AG08395 (cell line): ENCODE measurements around the gene ABLIM3.

Experiments used
- DNase-seq: peaks from one replicate; pipeline ENCODE4 v3.0.0; 2012; ENCODE audit warnings: mixed read lengths, low spot score

Gene ABLIM3

DNA sequence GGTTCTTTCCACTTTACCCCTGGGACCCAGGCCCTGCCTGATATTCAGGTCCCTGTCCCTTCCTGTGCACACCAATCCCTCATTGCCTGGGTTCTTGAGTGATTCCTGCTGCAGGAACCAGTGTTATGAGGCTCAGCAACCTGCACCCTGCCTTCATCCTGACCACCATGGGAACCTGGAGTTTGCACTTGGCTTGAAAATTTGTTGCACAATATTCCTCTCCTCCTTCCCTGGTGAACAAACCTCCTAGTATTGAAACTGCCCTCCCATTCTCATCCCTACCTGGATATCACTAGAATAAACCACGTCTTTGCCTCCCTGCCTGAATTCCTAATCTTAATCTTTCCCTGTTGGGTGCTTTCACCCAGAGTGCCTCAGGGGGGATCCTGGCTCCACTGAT, 78.3 kb downstream of the ABLIM3 start:
- no peak for DNase-seq

DNA sequence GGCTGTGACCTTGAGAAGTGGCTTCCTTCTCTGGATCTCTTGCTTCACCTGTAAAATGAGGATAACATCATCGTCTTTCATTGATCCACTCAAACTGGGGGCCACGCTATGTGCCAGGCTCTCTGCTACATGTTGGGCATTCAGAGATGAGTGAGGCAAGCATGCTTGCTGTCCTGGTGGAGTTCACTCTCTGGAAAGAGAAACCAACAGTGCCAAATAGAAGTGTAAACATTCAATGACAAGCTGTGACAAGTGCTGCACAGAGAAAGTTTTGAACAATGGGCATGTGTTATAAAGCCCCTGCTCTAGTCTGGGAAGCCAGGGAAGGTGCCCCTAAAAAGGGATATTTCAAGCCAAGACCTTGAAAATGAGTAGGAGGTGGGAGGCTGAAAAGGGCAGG, 79.5 kb downstream of the ABLIM3 start:
- DNase-seq: no peak

DNA sequence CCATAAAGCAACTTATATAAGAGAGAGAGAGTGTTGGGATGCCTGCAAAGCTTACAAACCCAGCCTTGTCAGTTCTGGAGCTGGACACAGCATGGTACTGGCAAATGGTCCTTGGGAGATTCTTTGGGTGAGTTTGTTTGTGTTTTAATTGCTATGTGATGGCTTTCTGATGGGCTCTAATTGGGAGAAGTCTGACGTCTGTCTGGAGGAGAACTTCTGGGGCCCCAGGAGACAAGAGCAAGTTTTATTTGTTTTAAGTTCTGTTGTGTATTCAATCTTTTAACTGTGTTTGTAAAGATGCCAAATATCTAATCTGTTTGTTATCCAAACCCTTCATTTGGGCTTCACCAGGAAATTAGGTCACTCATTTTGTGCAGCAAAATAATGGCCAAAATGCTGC, 80.0 kb downstream of the ABLIM3 start:
- peak; percentile 25 for DNase-seq

DNA sequence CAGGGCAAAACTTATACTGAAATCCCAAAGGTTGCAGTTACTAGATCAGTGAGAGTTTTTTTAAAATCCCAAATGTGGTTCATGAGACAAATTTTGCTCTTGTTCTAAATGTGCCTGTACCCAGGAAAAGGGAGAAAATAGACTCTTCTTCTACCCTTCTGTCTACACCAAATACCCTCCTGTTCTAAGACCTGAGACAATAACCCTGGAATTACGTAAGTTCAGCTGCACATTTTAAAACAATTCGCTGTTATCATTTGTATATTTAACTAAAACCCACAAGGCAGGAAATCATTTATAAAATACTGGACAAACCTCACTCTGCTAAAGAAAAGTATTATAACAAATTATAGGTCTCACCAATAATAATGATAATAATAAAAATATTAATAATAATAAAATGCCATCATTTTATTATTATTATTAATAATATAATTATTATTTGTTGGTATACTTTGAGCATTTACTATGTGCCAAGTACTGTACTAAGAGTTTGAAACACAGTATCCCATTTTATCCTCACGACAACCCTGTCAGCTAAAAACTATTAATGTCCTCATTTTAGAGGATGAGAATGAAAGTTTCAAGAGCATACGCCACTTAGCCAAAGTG, 80.5 kb downstream of the ABLIM3 start:
- DNase-seq: no peak

DNA sequence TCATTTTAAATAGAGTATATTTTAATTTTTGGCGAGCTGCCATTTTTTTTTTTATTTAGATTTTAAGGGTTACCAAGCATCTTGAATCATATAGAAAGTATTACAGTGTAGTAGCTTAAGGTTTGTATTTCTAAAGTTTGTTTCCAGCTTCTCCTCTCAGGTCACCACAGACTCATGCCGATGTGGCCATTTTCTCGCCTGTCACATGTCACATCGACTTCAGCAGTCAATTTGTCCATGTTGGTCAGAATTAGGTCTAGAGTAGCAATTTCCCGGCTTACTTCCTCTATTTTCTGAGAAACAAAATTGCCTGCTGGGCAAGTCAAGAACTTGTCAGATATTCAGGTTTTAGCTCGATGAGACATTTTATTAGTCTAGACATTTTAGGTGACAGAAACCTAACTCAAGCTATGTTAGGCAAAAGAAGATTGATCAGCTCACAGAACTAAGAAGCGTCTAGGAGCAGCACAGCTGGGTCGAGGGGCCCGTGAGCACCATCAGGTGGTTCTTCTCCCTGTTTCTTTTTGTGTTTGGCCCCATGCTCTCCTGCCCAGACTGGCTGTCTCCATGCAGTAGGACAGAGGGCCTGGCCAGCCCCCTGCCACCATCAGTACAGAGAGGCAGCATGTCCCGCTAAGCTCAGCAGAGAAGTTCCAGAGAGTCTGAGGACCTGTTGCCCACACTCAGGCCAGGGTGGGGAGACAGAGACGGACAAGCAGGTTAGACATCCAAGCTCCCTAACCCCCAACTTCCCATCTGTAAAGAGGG, 82.0 kb downstream of the ABLIM3 start:
- DNase-seq: no peak

DNA sequence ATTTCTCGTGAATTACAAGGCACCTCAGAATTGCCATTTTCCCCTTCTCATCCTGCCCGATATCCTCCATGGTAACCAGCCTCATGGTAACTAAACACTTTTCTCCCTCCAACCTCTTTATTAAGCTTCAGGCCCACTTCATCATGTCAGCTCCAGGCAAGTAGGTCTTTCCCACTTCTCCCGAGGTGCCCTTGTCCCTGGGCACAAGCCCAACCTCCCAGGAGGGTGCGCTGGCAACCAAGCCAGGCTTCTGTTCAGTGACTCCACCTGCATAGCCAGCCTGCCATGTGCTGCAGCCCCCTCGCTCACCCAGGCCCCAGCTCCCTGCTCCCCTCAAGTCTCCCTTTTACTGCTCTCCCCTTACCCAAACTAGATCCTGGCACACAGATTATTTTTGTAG, 83.0 kb downstream of the ABLIM3 start:
- no peak for DNase-seq

DNA sequence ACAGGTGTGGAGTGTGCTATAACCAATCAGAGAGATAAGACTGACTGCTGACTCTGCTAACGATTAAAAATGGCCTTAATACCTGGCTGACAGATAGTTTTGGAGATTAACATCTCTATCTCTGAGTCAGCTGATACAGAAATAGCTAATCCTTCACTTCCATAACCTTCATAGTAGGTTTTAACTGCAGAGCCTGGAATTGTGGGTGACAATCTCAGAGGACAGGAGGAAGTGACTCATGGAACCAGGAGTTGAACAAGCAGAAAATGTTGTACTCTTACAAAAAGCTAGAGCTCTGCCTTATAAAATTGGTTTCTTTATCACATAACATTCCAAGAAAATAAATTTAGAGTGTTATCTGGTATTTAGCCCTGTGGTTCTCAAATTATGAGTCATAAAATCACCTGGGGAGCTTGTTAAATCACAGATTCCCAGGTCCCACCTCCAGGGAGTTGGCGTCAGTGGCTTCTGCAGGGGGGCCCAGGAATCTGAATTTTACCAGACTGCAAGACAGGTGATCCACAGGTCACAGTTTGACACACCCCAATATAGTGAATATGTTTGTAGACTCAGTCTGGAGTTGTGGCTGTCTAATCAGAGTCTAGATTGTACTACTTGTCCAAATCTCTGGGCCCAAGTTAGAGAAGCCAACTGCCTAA, 86.0 kb downstream of the ABLIM3 start:
- peak; percentile 56 for DNase-seq

DNA sequence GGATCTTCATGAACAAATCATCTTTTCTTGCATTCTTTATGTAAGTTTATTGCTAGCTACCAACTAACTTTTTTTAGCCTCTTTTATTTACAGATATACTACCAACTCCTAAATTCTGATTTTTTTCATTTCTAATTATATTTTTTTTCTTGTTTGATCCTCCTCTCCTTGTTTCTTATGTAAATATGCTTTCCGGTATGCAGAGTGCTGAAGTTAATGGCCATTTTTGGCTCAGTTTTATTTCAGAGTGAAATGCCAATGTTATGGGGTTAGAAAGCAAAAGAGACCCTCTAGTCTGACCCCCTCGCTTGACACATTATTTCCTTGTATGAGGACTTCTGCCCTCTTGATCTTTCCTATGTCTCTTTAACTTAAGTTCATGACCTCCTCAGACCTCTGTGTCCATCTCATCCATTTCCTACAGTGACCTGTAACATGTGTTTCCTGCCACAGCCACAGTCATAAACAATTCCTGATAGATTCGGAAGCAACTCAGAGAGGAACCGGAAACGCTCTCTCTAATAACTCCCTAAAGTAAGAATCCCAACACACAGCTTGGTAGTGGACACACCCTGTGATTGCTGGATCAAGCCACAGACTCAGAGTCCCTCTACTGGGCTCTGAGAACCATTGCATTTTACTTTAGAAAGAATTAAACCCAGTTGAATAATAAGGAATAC, 87.5 kb downstream of the ABLIM3 start:
- peak; percentile 92 for DNase-seq

DNA sequence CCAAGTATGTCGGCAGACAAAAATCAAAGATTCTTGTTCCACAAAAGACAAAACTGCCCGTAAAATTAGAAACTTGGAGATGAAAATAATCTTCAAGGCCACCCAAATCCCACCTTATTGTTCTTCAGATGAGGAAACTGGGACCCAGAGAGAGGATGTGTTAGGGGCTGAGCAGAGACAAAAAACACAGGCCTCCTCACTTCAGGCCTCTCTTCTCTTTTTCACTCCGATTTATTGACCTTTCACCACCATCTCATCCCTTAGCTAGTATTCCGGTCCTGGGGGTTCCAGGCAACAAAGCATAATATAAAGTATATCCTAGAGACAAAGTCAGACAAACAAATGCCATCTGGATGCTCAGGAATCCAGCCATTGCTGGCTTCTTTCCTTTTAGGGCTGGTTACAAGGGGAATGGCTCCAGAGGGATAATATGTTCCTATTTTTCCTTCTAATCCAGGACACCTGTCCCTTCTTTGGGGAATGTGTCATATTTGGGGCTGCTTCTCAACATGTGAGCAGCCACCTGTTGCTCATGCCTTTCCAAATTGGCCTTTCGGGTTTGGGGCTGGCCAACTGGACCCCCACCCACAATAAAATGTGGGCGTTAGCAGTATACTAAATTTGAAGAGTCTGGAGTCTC, 88.1 kb downstream of the ABLIM3 start:
- DNase-seq: no peak

DNA sequence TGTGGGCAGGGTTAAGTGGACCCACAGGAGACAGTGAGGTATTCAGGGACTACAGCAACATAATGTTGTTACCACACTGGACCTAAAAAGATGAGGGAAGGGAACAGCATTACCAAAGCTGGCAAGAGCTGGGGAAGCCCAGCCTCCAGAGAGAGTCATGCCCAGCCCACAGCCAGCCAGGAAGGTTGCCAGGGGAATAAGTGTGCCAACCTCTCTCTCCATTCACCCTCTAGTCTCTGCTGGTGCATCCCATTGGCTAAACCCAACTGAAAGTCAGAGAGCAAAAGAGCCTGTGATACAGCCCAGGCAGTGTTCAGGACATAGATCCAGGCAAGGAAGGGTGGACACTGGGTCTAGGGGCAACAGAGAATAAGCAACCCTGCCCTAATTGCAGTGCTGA, 94.5 kb downstream of the ABLIM3 start:
- no peak for DNase-seq

DNA sequence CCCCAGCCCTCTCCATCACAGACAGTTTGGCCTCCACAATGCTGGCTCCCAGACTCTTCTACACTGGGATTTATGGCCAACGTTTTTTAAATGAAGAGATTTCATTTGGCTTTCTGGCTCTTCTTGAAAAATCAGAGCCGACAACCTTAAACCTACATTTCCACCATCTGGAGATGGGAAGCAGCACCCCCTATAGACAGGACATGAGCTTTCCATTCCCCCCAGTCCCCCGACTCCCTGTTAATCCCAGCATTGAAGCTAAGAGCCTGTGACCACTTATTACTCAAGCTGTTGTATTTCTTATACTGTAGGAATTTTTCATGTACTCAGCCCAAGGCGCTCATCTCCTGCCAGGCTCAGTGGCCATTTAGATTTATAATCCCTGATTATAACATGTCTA, 96.4 kb downstream of the ABLIM3 start:
- no peak for DNase-seq

DNA sequence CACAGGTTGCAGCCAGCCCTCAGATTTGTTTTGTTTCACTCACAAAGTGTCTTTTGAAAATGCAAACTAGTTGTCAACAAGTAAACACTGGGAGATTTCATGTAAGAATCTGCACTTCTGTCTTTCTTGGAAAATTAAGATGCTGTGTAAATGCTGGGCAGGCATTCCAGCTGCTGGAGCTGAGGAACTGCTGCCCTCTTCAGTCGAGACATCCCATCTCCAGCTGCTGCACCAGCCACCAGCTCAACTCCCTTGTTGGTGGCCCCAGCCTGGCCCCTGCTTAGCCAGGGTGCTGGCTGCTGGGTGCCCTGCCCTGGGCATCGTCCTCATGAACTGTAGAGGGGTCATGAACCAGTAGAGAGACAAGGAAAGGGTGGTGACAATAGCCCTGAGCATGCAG, 97.2 kb downstream of the ABLIM3 start:
- DNase-seq: peak; percentile 12

DNA sequence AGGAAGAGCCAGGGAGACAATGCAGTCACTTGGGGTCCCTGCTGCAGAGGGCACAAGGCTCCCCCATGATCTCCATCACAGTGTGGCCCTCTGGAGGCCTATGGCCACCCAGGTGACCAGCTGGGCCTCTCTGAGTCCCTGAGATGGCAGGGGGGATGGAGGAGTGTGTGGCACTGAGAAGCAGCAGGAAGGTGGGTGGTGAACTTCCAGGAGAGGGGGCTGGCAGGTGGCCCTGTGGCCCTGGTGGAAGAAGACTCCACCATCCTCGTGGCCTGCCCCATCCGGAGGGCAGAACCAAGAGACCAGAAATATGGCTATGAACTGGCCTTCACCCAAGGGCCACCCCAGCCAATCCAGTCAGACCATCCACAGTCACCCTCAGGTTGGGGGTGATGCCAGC, 98.6 kb downstream of the ABLIM3 start:
- DNase-seq: no peak

DNA sequence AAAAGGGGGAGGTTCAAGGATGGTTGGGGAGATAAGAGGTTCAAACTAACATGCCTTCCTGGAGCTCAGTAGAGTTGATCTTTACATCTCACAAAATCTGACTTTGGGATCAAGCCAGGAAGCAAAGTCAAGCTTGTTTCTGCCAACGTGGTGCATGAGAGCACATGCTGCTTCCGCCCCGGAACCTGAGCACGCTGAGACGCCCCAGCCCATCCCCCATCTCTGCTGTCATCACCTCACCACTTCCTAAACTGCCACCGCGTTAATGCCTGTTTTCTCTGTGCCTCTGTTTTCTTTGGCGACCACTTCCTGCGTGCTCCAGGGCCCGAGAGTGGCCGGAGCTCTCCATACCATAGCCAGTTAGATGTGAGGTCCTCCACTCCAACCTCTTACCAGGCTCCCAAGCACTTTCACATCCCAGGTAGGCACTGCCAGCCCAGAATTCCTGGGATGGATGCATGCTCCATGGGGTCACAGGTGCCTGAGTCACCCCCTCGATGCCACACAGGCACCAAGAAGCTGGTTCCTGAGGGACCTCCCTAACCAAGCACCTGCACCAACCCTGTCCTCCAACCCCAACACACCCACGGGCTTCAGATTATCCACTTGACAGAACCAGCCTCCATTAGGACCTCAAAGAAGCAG, 99.2 kb downstream of the ABLIM3 start:
- no peak for DNase-seq

DNA sequence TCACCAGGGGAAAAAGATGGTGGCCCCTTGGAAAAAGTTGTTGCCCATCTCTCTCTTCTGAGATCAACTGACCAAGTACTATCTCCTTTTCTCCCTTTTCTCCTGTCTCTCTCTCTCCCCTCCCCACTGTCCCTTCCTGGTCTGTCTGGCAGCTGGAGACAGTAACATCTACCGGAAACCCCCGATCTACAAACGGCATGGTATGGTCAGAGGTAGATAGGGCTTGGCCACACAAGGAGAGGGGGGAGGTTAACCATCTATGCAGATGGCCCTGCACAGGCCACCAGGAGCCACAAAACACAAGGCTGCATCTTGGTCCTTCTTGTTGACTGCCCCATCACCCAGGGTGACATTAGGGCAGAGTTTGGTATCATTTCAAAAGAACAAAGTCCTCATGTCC, 101.0 kb downstream of the ABLIM3 start:
- no peak for DNase-seq

DNA sequence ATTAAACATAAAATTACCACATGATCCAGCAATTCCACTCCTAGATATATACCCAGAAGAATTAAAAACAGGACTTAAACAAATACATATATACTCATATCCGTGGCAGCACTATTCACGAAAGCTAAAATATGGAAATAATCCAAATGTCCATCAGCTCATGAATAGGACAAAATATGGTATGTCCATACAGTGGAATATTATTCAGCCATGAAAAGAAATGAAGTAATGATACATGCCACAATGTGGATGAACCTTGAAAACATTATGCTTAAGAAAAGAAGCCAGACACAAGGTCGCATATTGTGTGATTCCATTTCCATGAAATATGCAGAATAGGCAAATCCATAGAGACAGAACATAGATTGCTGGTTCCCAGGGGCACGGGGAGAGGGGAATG, 105.6 kb downstream of the ABLIM3 start:
- DNase-seq: no peak

DNA sequence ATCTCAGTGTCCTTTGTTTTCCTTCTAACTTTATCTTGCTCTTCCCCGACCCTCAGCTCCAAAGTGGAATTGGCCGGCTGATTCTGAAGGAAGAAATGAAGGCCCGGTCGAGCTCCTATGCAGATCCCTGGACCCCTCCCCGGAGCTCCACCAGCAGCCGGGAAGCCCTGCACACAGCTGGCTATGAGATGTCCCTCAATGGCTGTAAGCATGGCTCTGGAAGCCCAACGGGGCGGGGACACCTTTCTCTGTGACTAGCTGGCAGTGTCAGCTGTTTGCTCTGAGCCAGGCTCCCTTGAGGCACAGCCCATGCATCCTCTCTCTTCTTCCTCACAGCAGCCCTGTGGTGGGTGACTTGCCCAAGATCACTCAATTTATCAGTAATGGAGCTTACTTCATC, 106.4 kb downstream of the ABLIM3 start:
- no peak for DNase-seq

DNA sequence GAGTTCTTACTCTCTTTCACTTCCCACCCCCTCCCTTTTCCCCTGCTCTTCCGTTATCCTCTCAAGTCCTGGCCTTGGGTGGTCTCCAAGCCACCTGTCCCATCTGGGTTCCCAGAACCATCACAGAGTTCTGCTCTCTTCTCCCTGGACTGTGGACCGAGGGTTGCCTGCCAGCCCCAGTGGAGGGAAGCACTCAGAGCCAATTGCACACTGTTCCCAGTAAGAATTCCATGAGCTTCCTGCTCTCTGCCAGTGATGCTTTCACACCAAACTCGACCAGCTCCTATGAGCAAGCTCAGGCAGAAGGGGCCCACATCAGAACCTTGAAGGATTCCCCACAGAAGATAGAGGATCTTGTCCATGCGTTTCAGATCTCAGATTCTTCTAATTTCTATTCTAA, 110.3 kb downstream of the ABLIM3 start:
- no peak for DNase-seq

DNA sequence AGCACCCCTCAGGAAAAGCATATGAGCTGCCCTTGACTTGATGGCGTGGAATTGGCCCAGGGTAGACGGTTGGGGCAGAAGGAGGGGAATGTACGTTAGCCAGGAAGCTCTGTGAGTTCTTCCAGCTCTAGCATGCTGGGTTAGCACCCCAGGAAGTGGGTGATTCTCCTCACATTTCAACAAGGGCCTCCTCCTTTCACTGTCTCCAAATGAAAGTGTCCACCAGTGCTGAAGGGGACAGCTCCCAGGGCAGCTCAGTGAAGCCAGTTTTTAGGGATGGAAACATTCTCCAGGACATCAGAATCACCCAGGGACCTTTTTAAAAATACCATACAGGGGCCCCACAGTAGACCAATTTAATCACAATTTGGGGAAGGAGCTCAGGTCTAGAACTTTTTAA, 113.2 kb downstream of the ABLIM3 start:
- DNase-seq: peak; percentile 70

DNA sequence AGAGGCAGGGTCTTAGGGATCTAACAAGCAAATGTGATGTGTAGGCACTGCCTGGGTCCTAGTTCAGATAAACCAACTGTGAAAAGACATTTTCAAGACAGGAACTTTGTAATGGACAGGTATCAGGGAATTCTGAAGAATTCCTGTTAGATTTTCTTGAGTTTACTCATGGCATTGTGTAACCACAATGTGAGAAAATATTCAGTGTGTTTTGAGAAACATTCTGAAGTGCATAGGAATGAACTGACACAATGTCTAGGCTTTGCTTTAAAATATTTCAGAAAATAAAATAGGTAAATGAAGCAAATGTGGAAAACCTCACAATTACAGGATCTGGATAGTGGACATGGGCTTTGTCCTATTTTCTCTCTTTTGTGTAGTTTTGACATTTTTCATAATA, 115.2 kb downstream of the ABLIM3 start:
- DNase-seq: peak; percentile 31

DNA sequence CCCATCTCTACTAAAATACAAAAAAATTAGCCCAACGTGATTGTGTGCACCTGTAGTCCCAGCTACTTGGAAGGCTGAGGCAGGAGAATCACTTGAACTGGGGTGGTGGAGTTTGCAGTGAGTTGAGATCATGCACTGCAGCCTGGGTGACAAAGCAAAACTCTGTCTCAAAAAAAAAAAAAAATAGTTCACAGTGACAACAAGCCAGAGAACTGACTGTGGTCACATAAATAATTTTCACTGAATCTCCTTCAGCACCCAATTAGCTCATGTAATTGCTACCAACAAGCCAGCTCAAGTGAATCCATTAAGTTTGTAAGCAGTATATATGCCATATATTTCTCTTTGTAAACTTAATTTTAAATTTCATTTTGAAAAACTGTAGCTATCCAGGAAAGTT, 115.8 kb downstream of the ABLIM3 start:
- no peak for DNase-seq
